Stimulated activated CD8-positive, alpha-beta memory T cell treated with anti-CD3 and anti-CD28 coated beads, Interleukin-12 subunit alpha, Interleukin-12 subunit beta, amount 100 ng/mL, for 1 hour (primary cell): ENCODE results near the gene PAK5.
"Not testable (repeated sequence)": the region's sequence is repeated elsewhere in the genome, so short reads cannot be mapped to it uniquely, and the experiment has no call there.

Source experiments
- DNase-seq: peaks from one replicate; pipeline ENCODE4 v3.0.0-alpha.2; 2020; ENCODE audit warnings: low read depth

The PAK5 gene

DNA sequence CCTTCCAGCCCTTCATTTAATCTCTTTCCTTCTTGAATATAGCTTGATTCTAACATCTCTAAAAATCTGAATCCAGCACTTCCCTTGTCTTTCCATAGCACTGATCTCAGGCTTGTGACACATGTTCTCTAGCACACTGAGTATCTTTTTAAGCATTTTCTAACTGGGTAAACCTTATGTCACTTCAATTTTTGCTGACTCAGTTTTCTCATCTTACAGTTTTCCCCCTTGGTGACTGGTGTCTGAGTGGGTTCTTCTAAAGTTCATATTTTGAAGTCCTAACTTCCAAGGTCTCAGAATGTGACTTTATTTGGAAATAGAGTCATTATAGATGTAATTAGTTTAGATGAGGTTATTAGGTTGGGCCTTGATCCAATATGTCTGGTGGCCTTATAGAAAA is 153.9 kb downstream of the PAK5 start:
- DNase-seq, result no peak

DNA sequence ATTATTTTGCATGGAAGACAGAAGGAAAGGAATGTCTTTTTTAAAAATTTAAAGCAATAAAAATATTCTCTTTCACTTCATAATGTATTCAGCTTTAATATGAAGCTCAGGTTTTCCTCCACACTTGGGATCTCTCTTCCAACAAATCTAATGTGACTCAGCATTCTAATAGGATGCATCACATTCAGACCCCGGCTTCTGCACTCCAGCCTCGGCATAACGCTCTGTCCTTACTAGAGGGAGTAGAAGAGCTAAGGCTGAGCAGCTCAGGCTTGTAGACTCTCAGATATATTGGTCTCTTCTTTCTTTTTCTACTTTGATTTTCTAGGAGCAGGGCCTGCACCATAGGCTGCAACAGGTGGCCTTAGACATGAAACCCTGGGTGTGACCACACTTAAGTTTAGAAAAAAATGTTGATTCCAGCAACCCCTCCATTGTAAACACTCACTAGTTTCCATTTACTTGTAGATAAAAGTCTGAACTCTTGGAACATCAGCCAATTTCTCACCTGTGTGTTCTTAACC is 161.7 kb downstream of the PAK5 start:
- no peak for DNase-seq

DNA sequence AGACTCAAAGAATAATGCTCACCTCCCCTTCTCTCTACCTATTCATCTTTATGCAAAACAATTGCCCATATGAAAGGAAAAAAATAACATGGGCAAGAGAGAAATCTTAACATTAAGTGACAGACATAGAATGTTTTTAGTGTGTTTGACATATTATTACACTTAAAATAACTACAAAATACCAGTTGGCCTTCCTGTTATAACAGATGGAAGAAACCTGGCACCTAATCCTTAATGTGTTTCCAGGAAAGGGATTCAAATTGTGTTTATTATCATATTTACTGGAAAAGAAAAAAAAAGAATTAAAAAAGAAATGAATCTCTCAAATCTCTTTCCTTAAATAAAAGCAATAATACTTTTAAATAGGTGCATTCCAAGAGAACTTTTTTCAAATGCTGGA is 165.9 kb downstream of the PAK5 start:
- DNase-seq, result no peak

GRCh38 chr20:9672027-9672426 is 166.8 kb downstream of the PAK5 start:
- no peak for DNase-seq

- no peak for DNase-seq
These were observed 170.5 kb downstream of the PAK5 start for GRCh38 chr20:9668381-9668780.

- no peak for DNase-seq
These were observed 175.5 kb downstream of the PAK5 start for GRCh38 chr20:9663423-9663822.

DNA sequence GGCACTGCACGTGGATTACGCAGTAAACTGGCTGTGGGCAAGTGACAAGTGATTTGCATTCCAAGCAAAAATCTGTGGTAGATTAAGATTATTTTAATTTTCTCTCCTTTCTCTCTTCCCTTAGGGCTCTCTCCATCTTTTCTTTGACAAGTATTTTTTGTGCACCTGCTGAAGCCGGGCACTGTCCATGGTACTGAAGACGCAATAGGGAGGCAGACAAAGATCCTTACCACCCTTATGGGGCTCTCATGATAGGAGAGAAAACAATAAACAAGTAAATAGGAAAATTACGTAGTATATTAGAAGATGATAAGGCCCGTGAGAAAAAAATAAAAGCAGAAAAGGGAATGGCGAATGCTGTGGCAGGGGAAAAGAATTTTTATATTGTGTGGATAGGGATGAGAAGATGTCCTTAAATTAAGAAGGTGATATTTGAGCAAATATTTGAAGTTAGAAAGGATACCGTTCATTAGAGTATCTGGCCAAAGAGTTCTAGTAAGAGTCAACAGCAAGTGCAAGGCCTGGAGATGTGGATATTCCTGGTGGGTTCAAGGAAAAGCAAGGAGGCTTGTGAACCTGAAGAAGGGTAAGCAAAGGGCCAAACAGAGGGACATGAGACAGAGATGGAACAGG is 178.5 kb downstream of the PAK5 start:
- DNase-seq, result no peak

DNA sequence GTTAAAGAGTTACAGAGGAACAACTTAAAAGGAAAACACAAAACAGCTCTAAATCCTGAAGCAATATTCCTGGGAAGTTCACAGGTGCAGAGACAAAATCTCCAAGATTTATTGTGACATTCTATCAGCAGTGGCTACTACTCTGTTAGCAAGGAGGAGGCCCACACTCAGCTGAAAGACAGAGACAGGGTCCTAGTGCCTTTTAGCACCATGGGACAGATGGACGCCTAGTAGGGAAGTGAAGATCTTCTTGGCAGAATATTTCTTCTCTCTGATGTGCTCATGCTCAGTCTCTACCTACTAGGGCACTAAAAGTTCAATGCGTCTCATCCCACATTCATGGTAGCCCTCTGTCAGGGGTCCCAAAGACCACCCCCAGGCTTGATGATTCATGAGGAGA is 191.1 kb downstream of the PAK5 start:
- DNase-seq, result no peak

DNA sequence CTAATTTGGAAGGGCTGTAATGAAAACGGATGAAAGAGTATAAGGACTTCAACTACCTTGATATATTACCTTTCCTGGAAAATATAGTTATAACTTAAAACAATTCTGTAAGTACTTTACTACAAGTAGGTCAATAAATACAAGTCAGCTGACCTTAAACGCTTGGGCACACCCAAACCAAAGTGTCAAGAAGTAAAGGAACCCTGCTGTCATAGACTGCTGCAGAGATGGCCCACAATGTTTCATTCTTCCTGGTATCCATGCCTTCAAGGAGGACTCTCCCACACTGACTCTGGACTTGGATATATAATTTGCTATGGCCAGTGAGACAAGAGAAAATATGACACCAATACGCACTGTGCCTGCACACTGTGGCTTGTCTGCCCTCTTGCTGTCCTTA is 192.5 kb downstream of the PAK5 start:
- DNase-seq, result no peak

GRCh38 chr20:9642882-9643281 is 196.0 kb downstream of the PAK5 start:
- DNase-seq, result no peak

DNA sequence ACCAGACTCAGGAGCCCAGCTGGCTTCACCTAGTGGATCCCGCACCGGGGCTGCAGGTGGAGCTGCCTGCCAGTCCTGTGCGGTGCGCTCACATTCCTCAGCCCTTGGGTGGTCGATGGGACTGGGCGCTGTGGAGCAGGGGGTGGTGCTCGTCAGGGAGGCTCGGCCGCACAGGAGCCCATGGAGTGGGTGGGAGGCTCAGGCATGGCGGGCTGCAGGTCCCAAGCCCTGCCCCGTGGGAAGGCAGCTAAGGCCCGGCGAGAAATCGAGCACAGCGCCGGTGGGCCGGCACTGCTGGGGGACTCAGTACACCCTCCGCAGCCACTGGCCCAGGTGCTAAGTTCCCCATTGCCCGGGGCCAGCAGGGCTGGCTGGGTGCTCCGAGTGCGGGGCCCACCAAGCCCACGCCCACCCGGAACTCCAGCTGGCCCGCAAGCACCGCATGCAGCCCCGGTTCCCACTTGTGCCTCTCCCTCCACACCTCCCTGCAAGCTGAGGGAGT is 197.3 kb downstream of the PAK5 start:
- DNase-seq, result not testable (repeated sequence)

DNA sequence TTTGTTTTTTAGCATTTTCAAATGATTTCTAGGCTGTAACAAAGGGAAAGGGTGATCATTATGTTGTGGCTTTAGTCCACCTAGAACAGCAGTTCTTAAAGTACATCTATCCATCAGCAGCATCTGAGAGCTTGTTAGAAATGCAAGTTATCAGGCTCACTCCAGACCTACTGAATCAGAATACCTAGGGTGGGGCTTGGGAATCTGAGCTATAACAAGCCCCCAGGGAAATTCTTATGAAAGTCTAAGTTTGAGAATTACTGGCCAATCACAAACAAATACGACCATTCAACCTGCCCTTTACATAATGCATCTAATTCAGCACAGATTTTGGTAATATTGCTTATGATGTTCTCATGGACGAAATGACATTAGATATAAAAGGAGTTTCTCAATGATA is 201.0 kb downstream of the PAK5 start:
- no peak for DNase-seq

DNA sequence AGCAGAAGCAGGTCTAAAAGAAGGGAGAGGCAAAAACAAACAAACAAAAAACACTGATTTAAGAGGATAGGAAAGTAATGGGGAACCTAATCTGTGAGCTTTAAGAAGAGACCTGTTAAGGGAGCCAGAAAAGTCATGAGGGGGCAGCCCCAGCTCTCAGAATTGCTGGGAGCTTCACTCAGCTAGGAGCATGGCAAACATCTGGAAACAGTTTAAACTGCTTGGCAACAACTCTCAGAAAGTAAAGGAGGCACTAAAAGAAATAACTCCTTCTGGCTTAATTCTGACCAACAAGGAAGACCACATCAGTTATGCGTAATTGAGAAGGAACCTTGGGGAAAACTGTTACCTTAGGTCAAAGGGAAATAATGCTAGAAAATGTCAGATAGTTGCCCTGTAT is 203.1 kb downstream of the PAK5 start:
- DNase-seq, result no peak

GRCh38 chr20:9634327-9634726 is 204.5 kb downstream of the PAK5 start:
- no peak for DNase-seq

GRCh38 chr20:9632991-9633390 is 205.9 kb downstream of the PAK5 start:
- DNase-seq, result no peak

DNA sequence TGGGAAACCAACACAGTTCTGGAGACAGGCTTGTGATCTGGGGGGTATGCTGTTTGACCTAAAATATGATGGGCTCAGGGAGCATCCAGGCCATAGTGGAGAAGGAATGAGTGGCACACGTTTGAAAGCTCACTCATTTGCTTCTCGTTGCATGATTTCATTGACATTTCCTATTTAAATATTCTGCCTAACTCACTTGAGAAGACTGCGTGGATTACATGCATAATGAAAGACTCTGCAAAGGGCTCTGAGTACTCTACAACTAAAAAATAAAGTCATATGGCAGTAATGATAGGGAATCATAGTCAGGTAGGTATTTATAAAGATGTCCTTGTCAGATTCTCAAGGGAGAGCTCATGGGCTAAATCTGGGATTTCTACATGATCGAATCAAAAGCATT is 206.6 kb downstream of the PAK5 start:
- no peak for DNase-seq

DNA sequence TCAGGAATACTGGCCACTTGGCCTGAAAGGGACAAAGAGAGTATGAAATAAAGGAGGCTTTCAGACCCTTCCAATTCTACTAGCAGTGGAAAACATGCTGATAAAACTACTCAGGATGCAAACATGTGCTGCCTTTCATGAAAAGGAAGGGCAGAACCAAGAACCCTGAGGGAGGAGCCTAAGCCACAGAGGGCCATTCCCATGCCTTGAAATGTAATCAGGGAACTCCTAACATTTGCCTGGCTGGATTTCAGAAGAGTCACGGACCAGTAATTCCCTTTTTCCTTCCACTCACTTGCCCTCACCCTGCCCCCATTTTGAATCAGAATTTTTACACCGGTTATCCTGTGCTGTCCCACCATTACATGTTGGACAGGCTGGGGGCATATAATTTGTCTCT is 208.3 kb downstream of the PAK5 start:
- DNase-seq, result no peak

- no peak for DNase-seq
These were observed 209.0 kb downstream of the PAK5 start for GRCh38 chr20:9629831-9630230.

DNA sequence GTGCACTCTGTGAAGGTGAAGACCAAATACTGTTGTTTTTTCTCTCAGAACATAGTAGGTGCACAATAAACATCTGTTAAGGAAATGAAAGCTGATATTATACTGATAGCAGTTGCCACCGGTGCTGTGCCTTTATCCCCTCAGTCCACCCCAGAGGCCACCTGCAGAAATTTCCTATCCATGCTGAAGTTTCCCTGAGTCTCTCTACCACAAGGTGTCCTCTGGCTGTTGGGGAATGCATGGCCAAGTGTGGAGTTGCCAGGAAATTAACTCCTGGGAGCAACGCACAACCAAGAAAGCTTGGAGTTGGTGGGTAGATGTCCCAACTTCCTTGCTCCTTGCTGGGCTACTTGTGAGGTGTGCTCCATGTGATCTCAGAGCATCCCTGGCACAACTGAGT is 210.3 kb downstream of the PAK5 start:
- DNase-seq, result no peak

GRCh38 chr20:9628141-9628540 is 210.7 kb downstream of the PAK5 start:
- DNase-seq, result no peak

- no peak for DNase-seq
These were observed 211.7 kb downstream of the PAK5 start for GRCh38 chr20:9627219-9627618.

- DNase-seq, result no peak
These were observed 212.5 kb downstream of the PAK5 start for GRCh38 chr20:9626357-9626756.

- DNase-seq, result no peak
These were observed 220.9 kb downstream of the PAK5 start for GRCh38 chr20:9617940-9618339.

DNA sequence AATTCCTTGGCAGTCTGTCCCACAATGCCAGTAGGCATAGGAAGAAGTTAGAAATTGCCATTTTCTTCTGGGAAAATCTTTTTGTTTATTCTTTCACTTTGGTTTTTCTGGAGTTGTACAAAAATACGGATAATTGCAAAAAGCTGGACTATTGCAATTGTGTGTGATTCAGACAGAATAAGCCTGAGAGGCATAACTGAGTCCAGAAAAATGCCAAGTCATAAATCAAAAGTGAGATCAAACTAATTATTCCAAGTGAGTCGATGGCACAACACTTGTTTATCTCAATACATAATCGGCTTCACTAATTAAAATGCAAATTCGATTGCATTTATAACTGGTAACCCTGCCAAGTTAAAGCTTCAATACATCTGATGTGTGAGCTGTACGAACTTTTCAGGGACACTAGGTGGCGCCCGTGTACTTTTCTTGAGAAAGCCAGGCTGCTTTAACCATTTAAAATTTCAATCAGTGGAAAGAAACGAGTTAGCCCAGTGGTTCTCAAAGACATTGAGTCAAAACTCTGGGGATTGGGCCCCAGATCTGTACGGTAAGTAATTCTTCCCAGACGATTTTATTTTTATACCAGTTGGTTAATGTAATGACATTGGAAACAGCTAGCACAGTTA is 221.9 kb downstream of the PAK5 start:
- DNase-seq, result peak; percentile 16
